Uterus (tissue), 4 donors: ENCODE data around the gene DUOXA1. TPM values are rescaled to one million over a fixed set of nuclear protein-coding genes. Genes with fewer than 3 reads are reported as not detected.

Experiments
- DNase-seq, 2 donors: peaks; one replicate each; pipeline ENCODE4 v3.0.0-alpha.2; 2019 to 2020
- H3K27ac ChIP-seq, 2 donors: fragments of 200-600 bp; sonication (generic); 1 replicate in 1 of 2; 2 replicates in 1 of 2; pipeline ENCODE4 v1.5.1; 2016 to 2018
- H3K27me3 ChIP-seq, 2 donors: fragments of 200-600 bp; sonication (generic); one replicate each; pipeline ENCODE4 v1.5.1; 2018 to 2019; ENCODE audit warnings: control low read depth in 1 of 2
- H3K36me3 ChIP-seq, 2 donors: fragments of 200-600 bp; sonication (generic); one replicate each; pipeline ENCODE4 v1.5.1; 2019; ENCODE audit warnings: control low read depth in 1 of 2
- H3K4me1 ChIP-seq, 2 donors: fragments of 200-600 bp; sonication (generic); one replicate each; pipeline ENCODE4 v1.5.1; 2018 to 2019; ENCODE audit warnings: control low read depth in 1 of 2
- H3K4me3 ChIP-seq, 2 donors: fragments of 200-600 bp; sonication (generic); 1 replicate in 1 of 2; 2 replicates in 1 of 2; pipeline ENCODE4 v1.5.1; 2018 to 2019; ENCODE audit warnings: mild to moderate bottlenecking in 1 of 2
- H3K9me3 ChIP-seq, 2 donors: fragments of 200-600 bp; sonication (generic); one replicate each; pipeline ENCODE4 v1.5.1; 2019; ENCODE audit warnings: control low read depth in 1 of 2
- POLR2A ChIP-seq, 2 donors: fragments of 450-650 bp; IDR thresholded peaks; one replicate each; pipeline ENCODE4 v1.6.1; 2016; ENCODE audit warnings: antibody characterized with exemption in 2 of 2, mild to moderate bottlenecking in 1 of 2, moderate library complexity in 1 of 2
- intact Hi-C: fragments of 100-400 bp; cut with DNase I; formaldehyde crosslinking; loops from one replicate; pipeline ENCODE4 v1.15.1; 2023; ENCODE audit warnings: low total_unique reads
- total RNA-seq, 4 donors: library from RNA; depleted of rRNA in 3 of 4; stranded (reverse); fragments of >200 nt in 3 of 4; gene quantifications; one replicate each; pipeline versions ENCODE4 v1.1.0 to v1.2.4, GENCODE V29; 2014 to 2023
- TF ChIP-seq, protein P1 (sequence below), 4 experiments: fragments of 200-600 bp in 2 of 4; fragments of 450-650 bp in 2 of 4; sonication (generic) in 2 of 4; IDR thresholded peaks; one replicate each; pipeline ENCODE4 v1.5.1; 2016 to 2019; ENCODE audit warnings: antibody characterized with exemption in 4 of 4, mild to moderate bottlenecking in 2 of 4, moderate library complexity in 1 of 4
- donor health status: DM: yes; HTN: yes; CAD: no.

The DUOXA1 gene
- total RNA-seq, 4 donors from 2014 or later: 1.4 to 2.5 TPM; not detected in 2

DNA sequence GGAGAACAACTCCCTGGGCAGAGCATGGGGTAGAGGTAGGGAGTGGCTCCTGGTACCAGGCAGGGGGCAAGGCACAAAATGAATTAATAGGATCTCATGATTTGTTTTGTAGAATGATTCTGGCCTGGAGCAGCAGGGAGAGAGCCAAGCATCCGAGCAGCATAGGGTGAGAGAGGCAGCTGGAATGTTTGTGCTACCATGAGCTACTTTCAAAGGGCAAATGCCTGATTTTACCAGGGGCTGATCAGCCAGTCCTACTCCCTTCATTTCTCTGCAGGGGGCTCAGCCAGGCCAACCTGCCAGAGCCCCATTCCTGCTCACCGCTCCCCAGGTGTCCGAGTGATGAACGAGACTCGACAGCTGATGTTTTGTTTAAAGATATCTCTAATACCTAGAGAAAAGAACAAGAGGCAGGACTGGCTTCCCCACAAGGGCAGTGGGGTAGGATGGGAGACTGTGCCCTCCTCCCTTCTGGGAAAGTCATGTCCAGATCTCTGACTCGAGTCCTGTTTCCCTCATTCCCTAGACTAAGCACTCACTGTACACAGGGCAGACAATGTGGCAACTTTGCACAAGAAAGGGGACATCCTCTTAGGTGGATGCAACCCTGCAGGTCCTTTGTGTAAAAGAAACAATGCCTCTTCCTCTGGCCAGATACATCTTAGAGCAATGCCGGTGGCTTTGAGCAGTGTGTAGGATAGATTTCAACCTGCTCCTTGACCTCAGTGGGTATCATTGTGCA is 28.6 kb downstream of the DUOXA1 start:
- H3K9me3 ChIP-seq: no peaks in the 10 kb centered on the region
- H3K27ac ChIP-seq: no peak overlapping the region
- TF ChIP-seq, protein P1, sequence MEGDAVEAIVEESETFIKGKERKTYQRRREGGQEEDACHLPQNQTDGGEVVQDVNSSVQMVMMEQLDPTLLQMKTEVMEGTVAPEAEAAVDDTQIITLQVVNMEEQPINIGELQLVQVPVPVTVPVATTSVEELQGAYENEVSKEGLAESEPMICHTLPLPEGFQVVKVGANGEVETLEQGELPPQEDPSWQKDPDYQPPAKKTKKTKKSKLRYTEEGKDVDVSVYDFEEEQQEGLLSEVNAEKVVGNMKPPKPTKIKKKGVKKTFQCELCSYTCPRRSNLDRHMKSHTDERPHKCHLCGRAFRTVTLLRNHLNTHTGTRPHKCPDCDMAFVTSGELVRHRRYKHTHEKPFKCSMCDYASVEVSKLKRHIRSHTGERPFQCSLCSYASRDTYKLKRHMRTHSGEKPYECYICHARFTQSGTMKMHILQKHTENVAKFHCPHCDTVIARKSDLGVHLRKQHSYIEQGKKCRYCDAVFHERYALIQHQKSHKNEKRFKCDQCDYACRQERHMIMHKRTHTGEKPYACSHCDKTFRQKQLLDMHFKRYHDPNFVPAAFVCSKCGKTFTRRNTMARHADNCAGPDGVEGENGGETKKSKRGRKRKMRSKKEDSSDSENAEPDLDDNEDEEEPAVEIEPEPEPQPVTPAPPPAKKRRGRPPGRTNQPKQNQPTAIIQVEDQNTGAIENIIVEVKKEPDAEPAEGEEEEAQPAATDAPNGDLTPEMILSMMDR (IDR thresholded peaks at IDR 0.05): no peak
- TF ChIP-seq POLR2A (IDR thresholded peaks at IDR 0.05): no peak
- H3K4me3 ChIP-seq: no peak overlapping the region
- intact Hi-C loops: no loop called here
- no peak for DNase-seq
- H3K4me1 ChIP-seq: no peaks in the 10 kb centered on the region
- no peaks in the 10 kb centered on the region for H3K36me3 ChIP-seq
- no peaks in the 10 kb centered on the region for H3K27me3 ChIP-seq

DNA sequence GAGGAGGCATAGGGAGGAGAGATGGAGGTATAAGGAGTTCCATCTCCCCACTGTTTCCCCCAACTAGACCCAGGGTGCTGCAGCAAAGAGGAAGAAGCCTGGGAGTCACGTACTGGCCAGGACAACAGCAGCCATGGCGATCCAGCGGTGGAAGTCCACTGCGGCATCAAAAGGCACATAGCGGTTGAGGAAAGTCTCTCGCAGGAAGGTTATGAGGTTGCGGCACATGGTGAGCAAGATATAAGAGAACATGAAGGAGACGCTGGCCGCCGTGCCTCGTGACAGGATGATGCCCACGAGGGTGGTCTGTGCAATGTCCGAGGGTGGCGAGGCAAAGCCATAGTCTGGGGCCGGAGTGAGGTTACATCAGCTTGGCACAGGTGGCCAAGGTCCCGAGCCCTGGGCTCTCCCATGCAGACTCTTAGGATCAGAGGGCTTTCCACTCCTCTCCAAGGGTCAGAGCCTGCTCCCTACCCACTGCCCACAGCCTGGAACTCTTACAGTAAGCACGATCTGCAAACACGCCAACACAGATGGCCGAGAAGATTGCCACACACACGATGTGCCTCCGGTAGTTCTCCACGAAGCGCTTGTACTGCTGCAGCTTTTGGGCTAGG is 30.0 kb downstream of the DUOXA1 start:
- Histone ChIP-seq H3K9me3 (no peaks in the 10 kb centered on the region), H3K27ac (no peak overlapping the region), H3K4me3 (no peak overlapping the region), H3K27me3 (no peaks in the 10 kb centered on the region), H3K36me3 (no peaks in the 10 kb centered on the region), H3K4me1 (no peaks in the 10 kb centered on the region)
- no peak for DNase-seq
- TF ChIP-seq POLR2A (IDR thresholded peaks at IDR 0.05): no peak
- TF ChIP-seq, protein P1 (IDR thresholded peaks at IDR 0.05): no peak
- intact Hi-C loops: no loop called here

DNA sequence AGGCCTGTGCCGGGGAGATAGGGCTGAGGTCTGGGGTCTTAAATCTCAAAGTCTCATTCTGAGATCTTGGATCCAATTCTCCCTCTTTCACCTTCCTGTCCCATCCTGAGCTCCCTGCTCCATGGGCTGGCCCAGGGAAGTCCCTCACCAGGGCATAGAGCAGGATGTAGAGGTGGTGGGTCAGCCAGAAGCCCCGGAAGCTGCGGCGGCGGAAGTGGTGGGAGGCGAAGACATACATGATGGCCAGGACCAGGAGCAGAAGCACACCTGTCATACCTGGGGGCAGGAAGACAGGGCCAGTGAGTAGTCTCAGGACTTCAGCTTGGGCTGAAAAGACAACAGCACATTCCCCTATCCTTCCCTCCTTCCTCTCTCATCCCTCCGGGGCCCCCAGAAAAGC is 32.2 kb downstream of the DUOXA1 start:
- intact Hi-C loops: no loop called here
- Histone ChIP-seq H3K27ac (no peak overlapping the region), H3K4me1 (no peaks in the 10 kb centered on the region), H3K4me3 (no peak overlapping the region), H3K27me3 (no peaks in the 10 kb centered on the region), H3K9me3 (no peaks in the 10 kb centered on the region), H3K36me3 (no peaks in the 10 kb centered on the region)
- TF ChIP-seq, protein P1 (IDR thresholded peaks at IDR 0.05): no peak
- no peak for TF ChIP-seq POLR2A (IDR thresholded peaks at IDR 0.05)
- DNase-seq: no peak

DNA sequence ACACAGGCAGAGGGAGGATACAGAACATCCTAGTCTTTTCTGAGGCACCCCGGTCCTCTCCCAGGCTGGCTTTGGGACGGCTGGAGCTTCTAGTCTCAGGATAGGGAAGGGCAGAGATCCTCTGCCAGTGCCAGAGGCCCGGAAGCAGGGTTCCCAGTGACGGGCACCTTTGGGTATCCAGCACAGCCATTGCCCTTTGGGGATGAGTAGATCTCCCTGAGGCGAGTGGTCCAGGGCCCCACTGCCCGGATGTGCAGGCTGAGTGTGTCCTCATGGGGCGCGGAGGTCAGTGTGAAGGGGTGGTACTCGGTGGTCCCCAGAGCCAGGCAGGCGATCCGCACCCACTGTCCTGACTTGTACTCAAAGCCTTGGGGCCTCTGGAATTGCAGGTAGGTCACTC is 34.0 kb downstream of the DUOXA1 start:
- no peak overlapping the region for H3K4me3 ChIP-seq
- H3K36me3 ChIP-seq: no peaks in the 10 kb centered on the region
- DNase-seq: no peak
- TF ChIP-seq, protein P1 (IDR thresholded peaks at IDR 0.05): no peak
- no peak for TF ChIP-seq POLR2A (IDR thresholded peaks at IDR 0.05)
- no peaks in the 10 kb centered on the region for H3K27me3 ChIP-seq
- intact Hi-C loops: no loop called here
- H3K9me3 ChIP-seq: no peaks in the 10 kb centered on the region
- H3K4me1 ChIP-seq: no peaks in the 10 kb centered on the region
- H3K27ac ChIP-seq: no peak overlapping the region

DNA sequence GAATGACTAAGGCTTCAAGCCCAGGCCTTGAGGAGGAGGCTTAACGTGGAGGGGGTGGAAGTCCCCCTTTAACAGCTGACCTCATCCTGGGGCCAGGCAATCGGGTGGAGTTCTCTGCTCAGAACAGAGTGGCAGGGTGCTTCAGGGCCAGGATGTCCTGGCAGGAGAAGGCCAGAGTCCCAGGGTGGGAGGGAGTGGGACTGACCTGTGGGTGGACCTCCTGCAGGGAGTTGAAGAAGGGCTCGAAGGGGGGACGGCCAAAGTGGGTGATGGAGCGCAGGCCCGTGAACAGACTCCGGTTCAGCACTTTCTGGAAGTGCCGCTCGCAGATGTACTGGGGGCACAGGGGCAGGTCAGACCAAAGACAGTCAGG is 35.3 kb downstream of the DUOXA1 start:
- Histone ChIP-seq H3K4me1 (no peaks in the 10 kb centered on the region), H3K4me3 (no peak overlapping the region), H3K27ac (no peak overlapping the region), H3K27me3 (no peaks in the 10 kb centered on the region), H3K9me3 (no peaks in the 10 kb centered on the region), H3K36me3 (no peaks in the 10 kb centered on the region)
- DNase-seq: no peak
- TF ChIP-seq POLR2A (IDR thresholded peaks at IDR 0.05): no peak
- TF ChIP-seq, protein P1 (IDR thresholded peaks at IDR 0.05): no peak
- intact Hi-C loops: no loop called here
